ENCODE data around the gene SETD1A.

The SETD1A gene

DNA sequence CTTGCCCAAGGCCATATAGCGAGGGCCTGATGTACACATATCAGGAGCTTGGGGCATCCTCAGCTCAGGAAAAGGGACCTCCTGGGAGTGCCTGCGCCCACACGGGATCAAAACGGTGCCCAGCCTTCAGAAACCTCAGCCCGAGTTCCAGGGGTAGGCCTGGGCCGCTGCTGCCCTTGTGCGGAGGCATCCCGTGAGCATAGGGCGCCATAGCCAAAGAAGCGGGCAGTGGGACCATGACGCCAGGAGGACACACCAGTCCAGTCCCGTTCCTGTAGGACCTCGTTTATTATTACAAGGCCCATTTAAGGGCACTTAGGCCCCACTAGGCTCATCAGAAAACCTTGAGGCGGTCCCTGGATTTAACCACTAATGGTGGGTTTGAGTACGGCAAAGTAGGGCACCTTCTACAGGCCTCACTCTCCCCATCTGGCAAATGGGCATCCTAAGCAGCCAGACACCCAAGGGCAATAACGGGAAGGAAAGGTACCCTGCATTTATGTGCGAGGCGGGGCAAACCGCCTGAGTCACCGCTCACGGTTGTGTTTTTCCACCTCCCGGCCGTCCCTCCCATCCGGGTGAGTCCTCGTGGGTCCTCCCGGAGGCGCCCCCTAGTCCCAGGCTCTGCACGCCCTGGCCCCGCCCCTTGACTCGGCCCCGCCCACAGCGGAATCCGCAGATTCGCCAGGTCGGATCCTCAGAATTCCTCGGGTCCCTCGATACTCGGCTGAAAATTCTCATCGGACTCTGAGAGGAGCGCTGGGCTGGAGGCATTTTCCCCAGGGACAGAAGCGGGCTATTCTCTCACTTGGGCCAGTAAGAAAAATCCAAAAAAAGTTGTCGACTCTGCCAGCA lies 726 bp upstream of the SETD1A start:
- peak; percentile 92 for DNase-seq

- DNase-seq = no peak
Measured at GRCh38 chr16:30958175-30959079, 873 bp downstream of the SETD1A start.

GRCh38 chr16:30961384-30961783 lies 3.8 kb downstream of the SETD1A start:
- no peak for DNase-seq

- no peak for DNase-seq
Measured at GRCh38 chr16:30963925-30964511, 6.5 kb downstream of the SETD1A start.

- DNase-seq = no peak
Measured at GRCh38 chr16:30964574-30965226, 7.1 kb downstream of the SETD1A start.

DNA sequence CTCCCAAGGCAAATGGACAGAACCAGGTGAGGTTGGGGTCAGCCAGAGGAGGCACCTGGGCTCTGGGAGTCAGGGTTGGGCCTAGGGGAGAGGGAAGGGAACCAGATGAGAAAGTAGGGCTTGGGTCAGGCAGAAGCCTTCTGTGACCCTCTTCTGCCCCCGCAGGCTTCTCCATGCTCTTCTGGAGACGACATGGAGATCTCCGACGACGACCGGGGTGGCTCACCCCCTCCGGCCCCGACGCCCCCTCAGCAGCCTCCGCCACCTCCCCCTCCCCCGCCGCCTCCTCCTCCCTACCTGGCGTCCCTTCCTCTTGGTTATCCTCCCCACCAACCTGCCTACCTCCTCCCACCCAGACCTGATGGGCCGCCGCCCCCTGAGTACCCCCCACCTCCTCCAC lies 7.9 kb downstream of the SETD1A start:
- DNase-seq = no peak

GRCh38 chr16:30966033-30966619 lies 8.6 kb downstream of the SETD1A start:
- DNase-seq = no peak

DNA sequence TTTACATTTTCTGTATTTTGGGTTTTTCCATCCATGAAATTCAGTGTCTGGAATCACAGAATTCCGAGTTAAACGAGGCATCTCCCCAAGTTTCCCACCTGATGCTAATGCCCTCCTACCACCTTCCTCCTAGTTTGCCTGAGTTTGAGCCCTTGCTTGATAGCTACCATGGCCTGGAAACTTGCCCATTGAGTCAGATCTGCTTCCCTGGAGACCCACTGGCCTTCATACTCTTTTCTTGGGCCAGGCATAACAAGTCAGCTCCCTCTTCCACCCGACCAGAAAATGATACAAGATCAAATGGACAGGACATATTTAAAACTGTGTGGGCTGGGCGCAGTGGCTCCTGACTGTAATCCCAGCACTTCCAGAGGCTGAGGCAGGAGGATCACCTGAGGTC lies 10.2 kb downstream of the SETD1A start:
- DNase-seq = no peak

- no peak for DNase-seq
Measured at GRCh38 chr16:30969246-30969842, 11.8 kb downstream of the SETD1A start.

GRCh38 chr16:30971298-30971697 lies 13.7 kb downstream of the SETD1A start:
- DNase-seq = no peak

GRCh38 chr16:30972872-30973271 lies 15.3 kb downstream of the SETD1A start:
- DNase-seq = no peak

- DNase-seq = no peak
Measured at GRCh38 chr16:30974348-30974747, 16.8 kb downstream of the SETD1A start.

- DNase-seq = no peak
Measured at GRCh38 chr16:30976486-30976885, 18.9 kb downstream of the SETD1A start.

DNA sequence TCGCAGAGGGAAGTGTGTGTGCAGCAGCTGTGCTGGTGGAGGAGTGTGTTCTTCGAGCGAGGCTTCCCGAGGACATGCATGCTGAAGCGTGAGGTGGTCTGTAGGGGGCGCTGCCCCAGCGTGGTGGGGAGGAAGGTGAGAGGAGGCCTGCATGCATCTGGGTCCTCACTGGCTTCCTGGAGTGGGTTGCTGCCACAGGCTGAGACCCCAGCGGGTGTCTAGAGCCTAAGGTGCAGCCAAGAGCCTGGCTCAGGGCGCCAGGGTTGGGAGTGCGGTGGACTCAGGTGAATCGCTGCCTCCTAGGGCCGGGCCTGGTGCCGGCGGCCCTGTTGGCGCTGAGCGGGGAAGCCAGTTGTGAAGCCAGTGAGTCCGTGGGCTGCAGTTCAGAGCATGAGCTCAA lies 19.9 kb downstream of the SETD1A start:
- DNase-seq = peak; percentile 31

GRCh38 chr16:30979170-30980022 lies 21.8 kb downstream of the SETD1A start:
- no peak for DNase-seq

GRCh38 chr16:30980023-30980371 lies 22.4 kb downstream of the SETD1A start:
- DNase-seq = no peak

DNA sequence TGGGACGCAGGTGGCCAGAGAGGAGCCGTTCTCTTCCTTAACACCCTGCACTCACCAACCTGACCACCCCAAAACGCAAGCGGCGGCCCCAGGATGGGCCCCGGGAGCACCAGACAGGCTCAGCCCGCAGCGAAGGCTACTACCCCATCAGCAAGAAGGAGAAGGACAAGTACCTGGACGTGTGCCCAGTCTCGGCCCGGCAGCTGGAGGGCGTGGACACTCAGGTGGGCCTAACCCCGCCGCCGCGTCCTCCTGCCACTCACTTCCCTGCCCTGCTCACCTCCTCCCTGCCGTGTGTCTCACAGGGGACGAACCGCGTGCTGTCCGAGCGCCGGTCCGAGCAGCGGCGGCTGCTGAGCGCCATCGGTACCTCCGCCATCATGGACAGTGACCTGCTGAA lies 22.9 kb downstream of the SETD1A start:
- no peak for DNase-seq

DNA sequence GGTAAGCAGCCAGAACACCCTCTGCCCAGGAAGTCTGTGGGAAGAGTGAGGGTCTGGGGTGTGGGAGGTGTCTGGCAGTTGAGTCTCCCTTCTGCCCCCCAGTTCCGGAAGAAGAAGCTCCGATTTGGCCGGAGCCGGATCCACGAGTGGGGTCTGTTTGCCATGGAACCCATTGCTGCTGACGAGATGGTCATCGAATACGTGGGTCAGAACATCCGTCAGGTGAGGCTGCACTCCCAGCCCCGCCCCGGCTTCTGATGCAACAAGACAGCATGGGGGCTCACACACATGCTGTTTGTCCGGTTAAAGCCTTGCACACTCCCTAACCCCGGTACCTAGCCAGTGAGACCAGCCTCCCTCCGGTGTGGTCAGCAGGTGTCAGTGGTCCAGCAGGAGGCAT lies 23.4 kb downstream of the SETD1A start:
- no peak for DNase-seq

- no peak for DNase-seq
Measured at GRCh38 chr16:30982548-30983288, 25.2 kb downstream of the SETD1A start.

DNA sequence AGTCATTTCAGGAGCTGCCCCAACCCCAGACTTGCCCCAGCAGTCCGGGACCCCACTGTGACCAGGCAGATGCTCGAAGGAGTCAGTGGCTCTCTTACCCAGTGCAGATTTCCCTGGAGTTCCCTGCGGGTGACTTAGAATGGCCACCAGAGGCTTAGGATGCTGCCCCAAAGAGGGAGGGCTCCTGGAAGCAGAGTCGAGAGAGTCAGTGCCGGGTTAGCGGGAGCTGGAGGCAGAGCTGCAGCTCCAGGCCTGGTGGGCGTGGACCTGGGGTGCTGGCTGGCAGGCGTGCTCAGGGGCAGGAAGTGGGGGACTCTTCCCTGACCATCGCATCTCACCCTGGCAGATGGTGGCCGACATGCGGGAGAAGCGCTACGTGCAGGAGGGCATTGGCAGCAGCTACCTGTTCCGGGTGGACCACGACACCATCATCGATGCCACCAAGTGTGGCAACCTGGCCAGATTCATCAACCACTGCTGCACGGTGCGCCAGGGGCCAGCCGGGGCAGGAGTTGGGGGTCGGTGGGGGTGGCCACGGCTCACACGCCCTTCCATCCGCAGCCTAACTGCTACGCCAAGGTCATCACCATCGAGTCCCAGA lies 25.8 kb downstream of the SETD1A start:
- DNase-seq = no peak
